WI38 (cell line): Measurements from ENCODE around the gene SLC7A4.

Source experiments
- H3K4me3 ChIP-seq: 2 replicates; pipeline ENCODE4 v1.5.1; 2011; ENCODE audit warnings: low read depth, mild to moderate bottlenecking, control low read depth, low read length
- TF ChIP-seq, protein P1 (sequence below): IDR thresholded peaks from 2 replicates; pipeline ENCODE4 v1.5.1; 2012; ENCODE audit warnings: low read depth, mild to moderate bottlenecking, control low read depth, low read length

Gene SLC7A4

DNA sequence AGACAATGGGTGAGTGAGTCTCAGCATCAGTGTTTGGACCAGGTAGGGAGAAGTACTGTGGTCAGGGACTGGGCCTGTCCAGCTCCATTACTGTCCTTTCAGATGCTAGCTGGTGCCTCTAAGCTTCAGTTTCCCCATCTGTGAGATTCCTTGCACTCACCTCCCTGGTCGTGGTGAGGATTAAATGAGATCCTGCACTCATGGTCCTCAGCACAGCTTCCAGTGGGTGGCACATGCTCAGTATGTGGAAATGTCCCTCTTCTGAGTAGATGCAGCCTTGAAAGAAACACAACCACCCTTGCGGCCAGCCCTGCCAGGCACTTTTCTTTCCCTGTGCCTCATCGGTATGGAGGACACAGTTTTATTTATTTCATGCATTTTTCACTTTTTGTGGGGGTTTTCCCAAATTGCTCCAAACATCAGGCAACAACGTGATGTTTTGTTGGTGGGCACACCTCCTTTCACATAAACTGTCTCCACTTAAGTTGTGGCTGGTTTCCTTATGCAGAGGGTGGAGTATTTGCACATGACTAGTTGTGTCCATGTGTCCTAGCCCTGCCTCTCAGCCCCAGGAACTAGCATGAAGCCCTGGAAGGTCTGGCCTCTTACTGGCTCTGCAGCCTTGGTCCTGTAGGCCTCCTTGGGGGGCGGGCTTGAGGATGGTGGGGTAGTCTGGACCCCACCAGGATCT is 49.1 kb downstream of the SLC7A4 start:
- H3K4me3 ChIP-seq, result peak overlapping the region; percentile 86
- TF ChIP-seq, protein P1, sequence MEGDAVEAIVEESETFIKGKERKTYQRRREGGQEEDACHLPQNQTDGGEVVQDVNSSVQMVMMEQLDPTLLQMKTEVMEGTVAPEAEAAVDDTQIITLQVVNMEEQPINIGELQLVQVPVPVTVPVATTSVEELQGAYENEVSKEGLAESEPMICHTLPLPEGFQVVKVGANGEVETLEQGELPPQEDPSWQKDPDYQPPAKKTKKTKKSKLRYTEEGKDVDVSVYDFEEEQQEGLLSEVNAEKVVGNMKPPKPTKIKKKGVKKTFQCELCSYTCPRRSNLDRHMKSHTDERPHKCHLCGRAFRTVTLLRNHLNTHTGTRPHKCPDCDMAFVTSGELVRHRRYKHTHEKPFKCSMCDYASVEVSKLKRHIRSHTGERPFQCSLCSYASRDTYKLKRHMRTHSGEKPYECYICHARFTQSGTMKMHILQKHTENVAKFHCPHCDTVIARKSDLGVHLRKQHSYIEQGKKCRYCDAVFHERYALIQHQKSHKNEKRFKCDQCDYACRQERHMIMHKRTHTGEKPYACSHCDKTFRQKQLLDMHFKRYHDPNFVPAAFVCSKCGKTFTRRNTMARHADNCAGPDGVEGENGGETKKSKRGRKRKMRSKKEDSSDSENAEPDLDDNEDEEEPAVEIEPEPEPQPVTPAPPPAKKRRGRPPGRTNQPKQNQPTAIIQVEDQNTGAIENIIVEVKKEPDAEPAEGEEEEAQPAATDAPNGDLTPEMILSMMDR, result no peak

DNA sequence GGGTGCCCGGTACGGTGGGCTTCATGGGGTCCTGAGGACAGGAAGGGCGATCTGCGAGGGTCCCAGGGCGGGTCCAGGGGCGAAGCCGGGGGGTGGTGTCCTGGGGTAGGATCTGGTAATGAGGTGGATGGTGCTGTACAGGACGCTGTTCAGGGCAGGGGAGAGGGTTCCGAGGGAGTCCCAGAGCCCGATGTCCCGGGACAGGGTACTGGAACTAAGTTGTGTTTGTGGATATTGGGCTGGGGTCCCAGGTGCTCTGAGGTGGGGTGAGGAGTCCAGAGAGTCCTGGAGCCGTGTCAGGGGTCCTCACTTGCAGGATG is 49.8 kb downstream of the SLC7A4 start:
- TF ChIP-seq, protein P1, result no peak
- H3K4me3 ChIP-seq, result peak overlapping the region; percentile 86

DNA sequence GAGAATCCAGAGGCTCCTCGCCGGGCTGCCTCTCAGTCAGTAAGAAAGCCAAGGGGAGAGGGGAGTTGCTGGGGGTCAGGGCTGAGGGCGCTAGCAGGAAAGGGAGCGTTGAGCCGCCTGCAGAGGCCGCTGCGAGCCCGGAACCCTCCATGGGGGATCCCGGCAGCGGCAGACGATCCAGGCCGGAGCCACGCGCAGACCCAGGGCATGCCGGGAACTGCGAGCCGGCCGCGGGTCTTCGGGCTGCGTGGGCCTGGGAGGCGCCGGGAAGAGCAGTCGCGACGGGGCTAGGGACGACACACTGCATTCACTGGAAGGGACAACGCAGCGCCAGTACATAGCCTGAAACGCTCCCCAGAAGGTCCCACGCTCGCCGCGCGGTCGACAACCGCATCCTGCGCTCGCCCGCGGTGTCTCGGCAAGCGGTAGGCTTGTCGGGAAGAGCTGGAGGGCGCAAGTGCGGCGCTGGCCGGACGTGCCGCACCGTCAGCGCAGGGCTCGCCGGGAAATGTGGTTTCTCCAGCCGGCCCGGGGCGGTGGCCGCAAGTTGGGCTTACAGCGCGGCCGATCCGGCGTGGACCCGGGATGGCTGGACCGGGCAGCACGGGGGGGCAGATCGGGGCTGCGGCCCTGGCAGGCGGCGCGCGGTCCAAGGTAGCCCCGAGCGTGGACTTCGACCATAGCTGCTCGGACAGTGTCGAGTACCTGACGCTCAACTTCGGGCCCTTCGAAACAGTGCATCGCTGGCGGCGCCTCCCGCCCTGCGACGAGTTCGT is 50.4 kb downstream of the SLC7A4 start, which contains the start of gene LZTR1:
Gene LZTR1, plus strand, starts transcription at position 511 of the 776 bp plus-strand sequence. Its CDS starts 75 bp downstream, at position 586.
- TF ChIP-seq, protein P1, result peak; percentile 68
- peak within 1 kb of the TSS; percentile 86 for H3K4me3 ChIP-seq

DNA sequence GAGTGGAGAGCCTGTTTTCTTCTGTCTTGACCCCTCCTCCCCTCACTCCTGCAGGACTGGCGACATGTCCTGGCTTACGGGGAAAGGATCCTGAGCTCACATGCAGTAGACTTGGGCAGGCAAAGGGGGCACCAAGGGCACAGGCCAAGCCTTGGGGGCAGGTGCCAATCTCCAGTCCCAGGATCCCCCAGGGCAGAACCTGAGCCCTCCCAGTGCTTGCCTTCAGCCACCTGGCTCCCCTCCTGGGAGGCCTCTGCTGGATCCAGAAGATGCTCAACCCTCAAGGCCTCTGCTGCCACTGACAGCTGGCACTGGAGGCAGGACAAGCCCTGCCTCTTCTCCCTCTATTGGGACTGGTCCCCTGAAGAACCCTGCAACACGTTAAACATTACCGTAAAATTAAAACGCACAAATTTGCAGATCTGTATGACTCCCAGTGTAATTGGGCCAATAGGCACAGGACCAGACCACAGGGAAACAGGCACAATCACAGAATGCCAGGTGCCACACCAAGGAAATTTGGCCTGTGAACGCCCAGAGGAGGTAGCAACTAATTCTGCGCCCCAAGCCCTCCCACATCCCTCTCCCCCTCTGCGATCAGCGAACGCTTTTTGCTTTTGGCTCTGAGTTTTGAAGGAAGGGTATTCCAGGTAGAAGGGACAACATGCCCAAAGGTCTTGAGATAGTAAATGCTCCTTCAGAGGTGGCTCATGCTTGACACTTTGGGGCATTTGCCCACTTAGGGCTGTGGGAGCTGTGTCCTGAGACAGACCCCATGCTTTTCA is 51.2 kb downstream of the SLC7A4 start:
- peak overlapping the region; percentile 86 for H3K4me3 ChIP-seq
- TF ChIP-seq, protein P1, result no peak

DNA sequence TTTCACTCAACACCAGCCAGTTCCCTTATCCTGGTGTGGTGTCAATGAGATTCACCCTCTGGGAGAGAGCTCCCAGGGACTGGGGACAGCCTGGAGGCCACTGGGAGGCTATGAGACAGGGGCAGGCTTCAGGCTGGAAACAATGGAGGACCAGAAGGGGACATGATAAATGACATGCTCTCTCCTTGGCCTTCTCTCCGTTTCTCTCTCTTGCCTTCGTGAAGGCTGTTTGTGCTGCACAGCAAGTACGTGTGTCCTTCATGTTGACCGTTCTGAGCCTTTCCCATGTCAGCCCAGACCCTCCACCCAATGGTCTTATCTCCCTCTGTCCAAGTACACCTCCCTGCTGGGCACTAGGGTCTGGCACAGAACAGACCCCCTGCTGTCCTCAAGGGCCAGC is 51.8 kb downstream of the SLC7A4 start:
- TF ChIP-seq, protein P1, result no peak
- H3K4me3 ChIP-seq, result no peak overlapping the region

DNA sequence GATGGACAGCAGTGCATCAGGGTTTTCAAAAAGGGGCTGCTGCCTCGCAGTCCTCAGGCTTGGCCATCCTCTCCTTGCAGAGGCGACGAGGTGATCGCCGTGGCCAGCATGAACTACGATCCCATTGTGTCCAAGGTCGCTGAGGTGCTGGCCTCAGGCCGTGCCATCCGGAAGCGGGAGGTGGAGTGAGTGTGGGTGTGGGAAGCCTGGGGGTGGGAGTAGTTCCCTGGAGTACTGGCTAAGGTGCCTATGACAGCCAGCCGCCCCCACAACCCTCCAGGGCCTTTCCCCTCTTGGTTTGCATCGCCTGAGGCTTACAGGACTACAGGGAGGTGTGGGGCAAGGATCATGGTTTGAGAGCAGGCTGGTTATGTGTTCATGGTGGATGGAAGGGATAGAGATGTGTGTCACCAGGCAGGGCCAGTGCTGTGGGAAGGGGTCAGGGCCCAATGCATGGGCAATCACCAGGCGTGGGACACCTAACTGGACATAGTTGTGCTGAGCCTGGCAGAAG is 52.4 kb downstream of the SLC7A4 start:
- TF ChIP-seq, protein P1, result no peak
- H3K4me3 ChIP-seq, result no peak overlapping the region
